IMR-90 (cell line): ENCODE data around the gene EFHD1. TPM values are rescaled to one million over a fixed set of nuclear protein-coding genes. Genes with fewer than 3 reads are reported as not detected.

Experiments
- ATAC-seq: fragments of 200-7000 bp; cut with Tn5 transposase; 2 replicates; pipeline ENCODE4 v1.9.1; 2020; ENCODE audit warnings: low read depth, mild to moderate bottlenecking, moderate library complexity
- BruUV-seq: library from RNA; stranded (reverse); fragments of 400-500 nt; replicated peaks from 2 replicates; lab custom pipeline; 2021; lab: Mats Ljungman, UMichigan
- CTCF ChIA-PET: fragments of 300-600 bp; formaldehyde crosslinking; extraction: SDS; loops from one replicate; lab custom pipeline; 2021; ENCODE audit warnings: antibody characterized with exemption; lab: Yijun Ruan, JAX
- POLR2A ChIA-PET: fragments of 300-600 bp; sonication (Branson Sonifier 250); formaldehyde crosslinking; loops from one replicate; lab custom pipeline; 2022; ENCODE audit warnings: antibody characterized with exemption; ENCODE audit not compliant: unreplicated experiment; lab: Charles Lee
- DNase-seq: peaks from one replicate; pipeline ENCODE4 v3.0.0; 2013
- H2AFZ ChIP-seq: replicated peaks from 2 replicates; pipeline ENCODE3; 2013; ENCODE audit warnings: low read length, mild to moderate bottlenecking; ENCODE audit not compliant: poor library complexity
- H2AK5ac ChIP-seq: 2 replicates; pipeline ENCODE4 v1.6.1; 2013; ENCODE audit warnings: low read depth, low read length, inconsistent platforms
- H2AK9ac ChIP-seq: replicated peaks from 2 replicates; pipeline ENCODE3; 2013; ENCODE audit warnings: mild to moderate bottlenecking, low read depth, low read length, moderate library complexity; ENCODE audit not compliant: poor library complexity
- H2BK120ac ChIP-seq: 2 replicates; pipeline ENCODE4 v1.6.1; 2013; ENCODE audit warnings: low read depth, low read length, inconsistent platforms
- H2BK15ac ChIP-seq: 3 replicates; pipeline ENCODE4 v1.6.1; 2013; ENCODE audit warnings: low read depth, low read length, inconsistent platforms
- H2BK20ac ChIP-seq: 2 replicates; pipeline ENCODE4 v1.6.1; 2013; ENCODE audit warnings: low read depth, mild to moderate bottlenecking, inconsistent platforms, low read length, moderate library complexity
- H2BK5ac ChIP-seq: 2 replicates; pipeline ENCODE4 v1.6.1; 2013; ENCODE audit warnings: mild to moderate bottlenecking, low read depth, low read length, inconsistent platforms; ENCODE audit not compliant: poor library complexity, severe bottlenecking
- H3K14ac ChIP-seq: replicated peaks from 2 replicates; pipeline ENCODE4 v1.6.1; 2013; ENCODE audit warnings: low read depth, low read length, inconsistent platforms
- H3K18ac ChIP-seq: 2 replicates; pipeline ENCODE4 v1.6.1; 2013; ENCODE audit warnings: low read depth, low read length, control low read depth
- H3K23ac ChIP-seq: 2 replicates; pipeline ENCODE4 v1.6.1; 2013; ENCODE audit warnings: low read depth, low read length, inconsistent platforms
- H3K27ac ChIP-seq: 2 replicates; pipeline ENCODE4 v1.5.1; 2013; ENCODE audit warnings: mild to moderate bottlenecking, control low read depth, low read length; ENCODE audit not compliant: insufficient read depth
- H3K27me3 ChIP-seq: 2 replicates; pipeline ENCODE4 v1.6.1; 2013; ENCODE audit warnings: low read length; ENCODE audit not compliant: control insufficient read depth, insufficient read depth
- H3K36me3 ChIP-seq: 2 replicates; pipeline ENCODE4 v1.6.1; 2013; ENCODE audit warnings: low read length, mixed read lengths; ENCODE audit not compliant: control insufficient read depth, insufficient read depth
- H3K4ac ChIP-seq: 2 replicates; pipeline ENCODE4 v1.6.1; 2013; ENCODE audit warnings: low read depth, low read length, inconsistent platforms
- H3K4me1 ChIP-seq: 2 replicates; pipeline ENCODE4 v1.6.1; 2013; ENCODE audit warnings: low read length, mixed read lengths; ENCODE audit not compliant: control insufficient read depth, insufficient read depth
- H3K4me2 ChIP-seq: 2 replicates; pipeline ENCODE4 v1.6.1; 2013; ENCODE audit warnings: low read depth, mild to moderate bottlenecking, control low read depth, low read length, moderate library complexity
- H3K4me3 ChIP-seq: 2 replicates; pipeline ENCODE4 v1.5.1; 2013; ENCODE audit warnings: low read depth, mild to moderate bottlenecking, control low read depth, low read length, moderate library complexity; ENCODE audit not compliant: insufficient read depth
- H3K56ac ChIP-seq: 2 replicates; pipeline ENCODE4 v1.6.1; 2013; ENCODE audit warnings: low read length, inconsistent platforms; ENCODE audit not compliant: insufficient read depth; ENCODE audit errors: extremely low read depth
- H3K79me1 ChIP-seq, 2 experiments: 2 replicates each; pipeline ENCODE4 v1.6.1; 2013; ENCODE audit warnings: low read length in 2 of 2, inconsistent platforms in 1 of 2, low read depth in 1 of 2
- H3K9ac ChIP-seq: 2 replicates; pipeline ENCODE4 v1.6.1; 2013; ENCODE audit warnings: low read depth, low read length, control low read depth
- H3K9me1 ChIP-seq: 2 replicates; pipeline ENCODE4 v1.6.1; 2013; ENCODE audit warnings: low read length, inconsistent platforms; ENCODE audit not compliant: insufficient read depth
- H3K9me3 ChIP-seq: 2 replicates; pipeline ENCODE4 v1.6.1; 2013; ENCODE audit warnings: low read length; ENCODE audit not compliant: control insufficient read depth, insufficient read depth
- H4K20me1 ChIP-seq: 2 replicates; pipeline ENCODE4 v1.6.1; 2013; ENCODE audit warnings: low read length, inconsistent platforms; ENCODE audit not compliant: insufficient read depth
- H4K5ac ChIP-seq: 2 replicates; pipeline ENCODE4 v1.6.1; 2013; ENCODE audit warnings: mild to moderate bottlenecking, low read depth, low read length, control low read depth
- H4K8ac ChIP-seq, 2 experiments: 2 replicates each; pipeline ENCODE4 v1.6.1; 2013; ENCODE audit warnings: low read depth in 2 of 2, low read length in 2 of 2, control low read depth in 1 of 2, inconsistent platforms in 1 of 2
- H4K91ac ChIP-seq: 2 replicates; pipeline ENCODE4 v1.6.1; 2013; ENCODE audit warnings: low read depth, low read length, inconsistent platforms; ENCODE audit not compliant: insufficient read depth
- BHLHE40 ChIP-seq: fragments of 150-350 bp; IDR thresholded peaks from 2 replicates; pipeline ENCODE4 v1.6.1; 2016; ENCODE audit warnings: mild to moderate bottlenecking, low read depth, low read length
- CEBPB ChIP-seq: IDR thresholded peaks from 2 replicates; pipeline ENCODE4 v1.6.1; 2012; ENCODE audit warnings: low read depth, low read length, improper control_type of control experiment
- ELK1 ChIP-seq: fragments of 150-350 bp; IDR thresholded peaks from 2 replicates; pipeline ENCODE4 v1.6.1; 2016; ENCODE audit warnings: low read depth, mild to moderate bottlenecking, low read length, moderate library complexity, borderline replicate concordance
- FOS ChIP-seq: fragments of 150-350 bp; IDR thresholded peaks from 2 replicates; pipeline ENCODE4 v1.6.1; 2016; ENCODE audit warnings: low read depth, low read length
- MXI1 ChIP-seq: IDR thresholded peaks from 2 replicates; pipeline ENCODE4 v1.6.1; 2012; ENCODE audit warnings: low read depth, mild to moderate bottlenecking, low read length, moderate library complexity, borderline replicate concordance
- POLR2A ChIP-seq: IDR thresholded peaks from 2 replicates; pipeline ENCODE4 v1.6.1; 2012; ENCODE audit warnings: mild to moderate bottlenecking, low read depth, low read length
- RAD21 ChIP-seq: IDR thresholded peaks from 2 replicates; pipeline ENCODE4 v1.6.1; 2012; ENCODE audit warnings: low read length, improper control_type of control experiment
- RCOR1 ChIP-seq: IDR thresholded peaks from 2 replicates; pipeline ENCODE4 v1.6.1; 2012; ENCODE audit warnings: mild to moderate bottlenecking, low read length, improper control_type of control experiment; ENCODE audit not compliant: insufficient replicate concordance
- SMC3 ChIP-seq: fragments of 150-350 bp; IDR thresholded peaks from 2 replicates; pipeline ENCODE4 v1.6.1; 2016; ENCODE audit warnings: low read depth, mild to moderate bottlenecking, antibody characterized with exemption, low read length, moderate library complexity
- USF2 ChIP-seq: fragments of 150-350 bp; IDR thresholded peaks from 2 replicates; pipeline ENCODE4 v1.6.1; 2017; ENCODE audit warnings: mild to moderate bottlenecking, antibody characterized with exemption, low read length, low read depth
- WGBS, 2 experiments: methylation state at CpG; one replicate each; pipeline versions ENCODE4 v1.1.5 to v1.1.7; 2013; ENCODE audit warnings: missing lambda C conversion rate in 2 of 2; ENCODE audit not compliant: insufficient read length in 1 of 2; ENCODE audit errors: extremely low coverage in 2 of 2; 5-methylcytosine and 5-hydroxymethylcytosine counted together
- dilution Hi-C: fragments of 300-500 bp; cut with HindIII; formaldehyde crosslinking; loops from one replicate; pipeline ENCODE4 v1.14.3; 2018; ENCODE audit warnings: low sequenced_read_pairs; ENCODE audit not compliant: unreplicated experiment
- in situ Hi-C: fragments of 300-500 bp; cut with MboI; formaldehyde crosslinking; loops from 3 replicates; pipeline ENCODE4 v1.14.3; 2019; ENCODE audit warnings: low sequenced_read_pairs, inconsistent platforms, mixed read lengths
- intact Hi-C: fragments of 100-400 bp; cut with micrococcal nuclease; formaldehyde crosslinking; loops from 2 replicates; pipeline ENCODE4 v1.10.0; 2022
- polyA plus RNA-seq, 3 experiments: library from polyadenylated mRNA; depleted of rRNA; stranded (reverse); fragments of >200 nt; gene quantifications; 2 replicates each; pipeline ENCODE4 v1.2.3, GENCODE V29; 2012; ENCODE audit warnings: low replicate concordance in 1 of 3
- total RNA-seq: library from RNA; depleted of rRNA; stranded (reverse); fragments of >200 nt; gene quantifications from 2 replicates; pipeline ENCODE4 v1.2.3, GENCODE V29; 2012
- TF ChIP-seq, protein P1 (sequence below): conservative IDR thresholded peaks from 2 replicates; pipeline ENCODE4 v1.5.1; 2012; ENCODE audit warnings: mild to moderate bottlenecking, low read depth, low read length, improper control_type of control experiment

EFHD1 gene
- total and polyA plus RNA-seq, 2 of the 4 experiments (the other 2 are of a cell fraction): 0.27 TPM; not detected in 1

DNA sequence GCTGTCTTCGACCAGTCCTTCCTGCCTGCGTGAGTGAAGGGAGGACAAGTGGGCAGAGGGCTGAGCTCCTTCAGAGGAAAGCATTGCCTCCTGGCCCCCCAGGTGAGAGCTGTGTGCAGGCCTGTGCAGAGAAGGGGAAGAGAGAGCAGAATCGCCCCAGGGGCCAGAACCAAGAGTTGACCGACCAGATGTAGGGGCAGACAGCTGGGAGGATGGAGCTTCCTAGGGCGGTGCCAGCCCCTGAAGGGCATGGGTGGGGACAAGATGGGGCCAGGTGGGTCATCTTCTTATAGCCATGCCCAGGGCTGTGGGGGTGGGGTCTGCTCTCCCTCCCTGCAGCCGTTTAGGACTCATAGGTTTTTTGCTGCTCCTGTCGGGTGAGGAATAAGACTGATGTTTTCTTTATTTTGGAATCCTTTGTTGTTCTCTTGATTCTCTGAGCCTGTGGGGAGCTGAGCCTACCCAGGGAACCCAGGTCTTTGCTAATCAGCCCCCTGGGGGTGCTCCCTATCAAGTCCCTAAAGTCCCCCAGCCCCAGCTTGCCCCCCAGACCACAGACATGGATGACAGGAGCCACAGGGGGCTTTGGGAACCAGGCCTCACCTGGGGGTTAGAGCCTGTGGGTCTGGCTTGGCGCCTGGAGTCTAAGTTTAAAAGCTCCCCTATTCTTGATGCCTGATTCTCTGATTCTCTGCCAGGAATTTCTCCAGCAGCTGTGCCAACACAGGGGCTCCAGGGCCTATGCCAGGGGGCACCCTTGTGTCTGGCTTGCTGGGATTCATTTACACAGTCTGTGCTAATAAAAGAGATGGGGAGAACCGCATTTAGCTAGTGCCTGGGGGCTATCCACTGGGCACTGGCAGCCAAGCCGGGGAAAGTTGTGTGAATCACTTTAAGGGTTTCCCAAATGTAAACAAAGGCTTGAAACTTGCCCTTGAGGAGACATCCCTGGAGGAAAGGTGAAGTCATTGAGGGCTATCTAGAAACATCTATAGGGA is 9.3 kb upstream of the EFHD1 start:
- Histone ChIP-seq H3K4ac (no peak overlapping the region), H2AFZ (no peak overlapping the region), H3K4me1 (no peaks in the 10 kb centered on the region), H4K5ac (no peak overlapping the region), H3K4me3 (no peak overlapping the region), H3K9me1 (no peaks in the 10 kb centered on the region), H2AK9ac (no peak overlapping the region), H3K23ac (no peak overlapping the region), H4K8ac (no peak overlapping the region), H3K18ac (no peak overlapping the region), H3K9me3 (no peaks in the 10 kb centered on the region), H3K14ac (no peak overlapping the region), H3K56ac (no peak overlapping the region), H3K4me2 (no peak overlapping the region), H2BK15ac (no peak overlapping the region), H2BK20ac (no peak overlapping the region), H4K20me1 (no peaks in the 10 kb centered on the region), H3K27me3 (peaks cover 23% of the 10 kb centered on the region), H2BK120ac (no peak overlapping the region), H3K9ac (no peak overlapping the region), H3K27ac (no peak overlapping the region), H3K36me3 (no peaks in the 10 kb centered on the region), H3K79me1 (no peaks in the 10 kb centered on the region), H2AK5ac (no peak overlapping the region), H4K91ac (no peak overlapping the region), H2BK5ac (no peak overlapping the region)
- ATAC-seq (no peak), DNase-seq (no peak)
- ChIA-PET CTCF (interaction anchor here (0.6 to 1.6 kb wide), 3 partner anchors 9 to 87 kb away, joined by 3 to 5 read pairs (median 4); partner anchors contain the start of gene EFHD1), POLR2A (no interaction called here)
- TF ChIP-seq MXI1 (no peak), FOS (no peak), BHLHE40 (no peak), CEBPB (no peak), RAD21 (no peak), RCOR1 (no peak), USF2 (no peak), SMC3 (no peak), POLR2A (no peak), ELK1 (no peak)
- TF ChIP-seq, protein P1, sequence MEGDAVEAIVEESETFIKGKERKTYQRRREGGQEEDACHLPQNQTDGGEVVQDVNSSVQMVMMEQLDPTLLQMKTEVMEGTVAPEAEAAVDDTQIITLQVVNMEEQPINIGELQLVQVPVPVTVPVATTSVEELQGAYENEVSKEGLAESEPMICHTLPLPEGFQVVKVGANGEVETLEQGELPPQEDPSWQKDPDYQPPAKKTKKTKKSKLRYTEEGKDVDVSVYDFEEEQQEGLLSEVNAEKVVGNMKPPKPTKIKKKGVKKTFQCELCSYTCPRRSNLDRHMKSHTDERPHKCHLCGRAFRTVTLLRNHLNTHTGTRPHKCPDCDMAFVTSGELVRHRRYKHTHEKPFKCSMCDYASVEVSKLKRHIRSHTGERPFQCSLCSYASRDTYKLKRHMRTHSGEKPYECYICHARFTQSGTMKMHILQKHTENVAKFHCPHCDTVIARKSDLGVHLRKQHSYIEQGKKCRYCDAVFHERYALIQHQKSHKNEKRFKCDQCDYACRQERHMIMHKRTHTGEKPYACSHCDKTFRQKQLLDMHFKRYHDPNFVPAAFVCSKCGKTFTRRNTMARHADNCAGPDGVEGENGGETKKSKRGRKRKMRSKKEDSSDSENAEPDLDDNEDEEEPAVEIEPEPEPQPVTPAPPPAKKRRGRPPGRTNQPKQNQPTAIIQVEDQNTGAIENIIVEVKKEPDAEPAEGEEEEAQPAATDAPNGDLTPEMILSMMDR: no peak
- in situ Hi-C loops: no loop called here
- intact Hi-C loops: no loop called here
- WGBS, 2 experiments: 31% methylated on average over 3 of the region's 10 CpGs; no CpG with 5 or more reads in 1 of the 2 experiments
- BruUV-seq: no TSS peak
- dilution Hi-C loops: no loop called here
